ENCODE measurements around the gene GON4L.
"Not testable (repeated sequence)": the region's sequence is repeated elsewhere in the genome, so short reads cannot be mapped to it uniquely, and the experiment has no call there.

The GON4L gene

DNA sequence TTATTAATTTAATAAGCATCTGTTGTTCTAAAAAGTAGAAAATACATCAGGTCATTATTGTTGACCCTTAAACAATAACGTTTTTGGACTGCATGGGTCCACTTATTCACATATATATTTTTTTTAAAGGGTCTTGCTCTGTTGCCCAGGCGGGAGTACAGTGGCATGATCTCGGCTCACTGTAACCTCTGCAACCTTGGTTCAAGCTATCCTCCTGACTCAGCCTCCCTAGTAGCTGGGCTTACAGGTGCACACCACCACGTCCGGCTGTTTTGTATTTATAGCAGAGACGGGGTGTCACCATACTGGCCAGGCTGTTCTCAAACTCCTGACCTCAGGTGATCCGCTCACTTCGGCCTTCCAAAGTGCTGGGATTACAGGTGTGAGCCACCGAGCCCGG, 115.1 kb downstream of the GON4L start:
- DNase-seq: no peak

DNA sequence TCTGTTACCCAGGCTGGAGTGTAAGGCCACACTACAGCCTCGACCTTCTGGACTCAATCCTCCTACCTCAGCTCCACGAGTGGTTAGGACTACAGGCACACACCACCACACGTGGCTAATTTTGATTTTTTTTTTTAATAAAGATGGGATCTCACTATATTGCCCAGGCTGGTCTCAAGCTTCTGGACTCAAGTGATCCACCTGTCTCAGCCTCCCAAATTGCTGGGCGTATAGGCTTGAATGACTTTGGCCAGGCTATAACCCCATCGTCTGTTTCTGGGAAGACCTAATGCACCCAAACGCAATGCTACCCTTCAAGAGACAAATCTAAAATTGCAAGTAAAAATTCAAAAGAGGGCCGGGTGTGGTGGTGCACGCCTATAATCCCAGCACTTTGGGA, 116.0 kb downstream of the GON4L start:
- no peak for DNase-seq

DNA sequence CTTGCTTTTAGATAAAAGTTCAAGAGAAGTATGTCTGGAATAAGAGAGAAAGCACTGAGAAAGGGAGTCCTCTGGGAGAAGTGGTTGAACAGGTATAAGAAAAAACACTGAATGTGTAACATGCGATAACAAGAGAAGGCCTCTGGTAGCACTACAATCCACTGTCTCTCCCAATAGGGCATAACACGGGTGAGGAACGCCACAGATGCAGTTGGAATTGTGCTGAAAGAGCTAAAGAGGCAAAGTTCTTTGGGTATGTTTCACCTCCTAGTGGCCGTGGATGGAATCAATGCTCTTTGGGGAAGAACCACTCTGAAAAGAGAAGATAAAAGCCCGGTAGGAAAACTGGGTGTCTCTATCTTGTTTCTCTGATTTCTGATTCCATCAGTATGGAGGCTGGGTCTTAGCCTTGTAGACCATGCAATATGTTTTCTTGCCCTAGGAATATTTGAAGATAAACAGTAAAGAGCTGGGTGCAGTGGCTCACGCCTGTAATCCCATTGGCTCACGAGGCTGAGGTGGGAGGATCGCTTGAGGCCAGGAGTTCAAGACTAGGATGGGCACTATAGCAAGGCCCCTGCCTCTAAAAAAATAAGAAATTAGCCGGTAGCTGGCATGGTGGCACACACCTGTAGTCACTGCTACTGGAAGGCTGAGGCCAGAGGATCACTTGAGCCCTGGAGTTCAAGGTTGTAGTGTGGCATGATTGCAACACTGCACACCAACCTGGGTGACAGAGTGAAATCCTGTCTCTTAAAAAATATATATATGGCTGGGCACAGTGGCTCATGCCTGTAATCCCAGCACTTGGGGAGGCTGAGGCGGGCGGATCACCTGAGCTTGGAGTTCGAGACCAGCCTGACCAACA, 127.7 kb downstream of the GON4L start:
- DNase-seq: peak; percentile 64 to 69 (median 64)

DNA sequence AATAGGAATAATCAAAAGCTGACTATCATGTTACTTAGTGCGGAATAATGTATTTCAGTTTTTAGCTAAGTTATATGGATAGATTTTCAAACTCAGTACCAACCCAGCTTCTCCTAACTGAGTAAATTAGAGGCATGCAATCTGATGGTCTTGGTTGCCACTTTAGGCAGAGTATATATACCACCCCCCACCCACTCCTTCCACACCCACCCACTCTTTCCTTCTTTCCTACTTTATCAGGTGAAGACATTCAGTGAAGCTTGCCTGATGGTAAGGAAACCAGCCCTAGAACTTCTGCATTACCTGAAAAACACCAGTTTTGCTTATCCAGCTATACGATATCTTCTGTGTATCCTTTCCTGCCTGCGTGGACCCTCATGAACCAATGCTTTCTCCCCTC, 131.9 kb downstream of the GON4L start:
- DNase-seq: no peak

DNA sequence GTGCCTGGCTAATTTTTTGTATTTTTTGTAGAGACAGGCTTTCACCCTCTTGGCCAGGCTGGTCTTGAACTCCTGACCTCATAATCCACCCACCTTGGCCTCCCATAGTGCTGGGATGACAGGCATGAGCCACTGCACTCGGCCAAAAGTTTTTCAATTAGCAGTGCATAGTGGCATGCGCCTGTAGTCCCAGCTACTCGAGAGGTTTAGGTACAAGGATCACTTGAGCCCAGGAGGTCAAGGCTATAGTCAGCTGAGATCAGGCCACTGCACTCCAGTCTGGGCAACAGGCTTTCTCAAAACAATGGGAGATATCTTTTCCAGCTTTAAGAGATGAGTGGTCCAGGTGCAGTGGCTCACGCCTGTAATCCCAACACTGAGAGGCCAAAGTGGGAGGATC, 137.3 kb downstream of the GON4L start:
- DNase-seq: no peak

DNA sequence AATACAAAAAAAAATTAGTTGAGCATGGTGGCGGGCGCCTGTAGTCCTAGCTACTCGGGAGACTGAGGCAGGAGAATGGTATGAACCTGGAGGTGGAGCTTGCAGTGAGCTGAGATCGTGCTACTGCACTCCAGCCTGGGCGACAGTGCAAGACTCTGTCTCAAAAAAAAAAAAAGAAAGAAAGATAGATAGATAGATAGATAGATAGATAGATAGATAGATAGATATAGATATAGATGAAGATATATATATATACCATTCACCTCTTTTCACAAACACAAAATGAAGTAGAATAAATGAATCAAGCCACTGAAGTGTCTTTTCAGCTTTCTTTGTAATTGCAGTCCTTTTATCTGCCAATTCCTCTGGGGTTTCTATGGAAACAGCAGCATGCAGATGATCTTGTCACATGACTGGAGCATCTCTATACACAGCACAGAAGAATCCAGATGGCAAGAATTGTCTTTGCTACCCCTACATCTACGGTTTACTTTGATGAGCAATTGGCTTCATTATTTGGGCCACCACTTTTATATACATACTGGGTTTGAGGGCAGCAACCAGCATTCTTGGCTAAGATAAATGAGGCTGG, 138.4 kb downstream of the GON4L start:
- DNase-seq: not testable (repeated sequence)

DNA sequence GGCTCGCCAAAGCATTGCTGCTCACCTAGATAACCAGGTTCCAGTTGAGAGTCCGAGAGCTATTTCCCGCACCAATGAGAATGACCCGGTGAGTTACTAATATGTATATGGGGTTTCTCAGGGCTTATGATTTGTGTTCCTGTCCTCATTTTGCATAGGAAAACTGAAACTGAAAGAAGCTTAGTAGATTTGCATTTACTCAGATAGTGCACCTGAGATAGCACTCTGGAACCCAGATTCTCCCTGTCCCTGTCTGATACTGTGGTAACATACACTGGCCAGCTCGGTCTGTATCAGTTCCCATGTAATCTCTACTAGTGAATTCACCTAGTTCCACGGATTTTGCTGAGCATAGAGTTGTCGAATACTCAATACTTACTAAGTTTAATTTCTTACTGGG, 140.0 kb downstream of the GON4L start:
- no peak for DNase-seq

DNA sequence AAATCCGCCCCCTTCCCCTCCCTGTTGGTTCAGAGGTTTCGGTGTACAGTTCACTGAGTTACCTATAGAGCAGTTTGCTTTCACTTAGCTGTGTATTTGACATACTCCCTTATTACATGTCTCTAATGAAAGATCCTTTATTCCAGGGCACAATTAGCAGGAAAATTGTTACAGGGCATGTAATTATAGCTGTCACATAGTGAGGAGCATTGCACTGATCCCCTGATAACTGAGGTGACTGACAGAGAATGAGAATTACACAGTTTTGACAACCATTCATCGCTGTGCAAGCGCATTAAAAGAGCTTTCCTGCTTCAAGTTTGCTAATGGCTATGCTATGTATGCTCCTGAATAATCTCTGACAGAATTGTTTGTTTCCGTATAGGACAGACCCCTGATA, 141.2 kb downstream of the GON4L start:
- DNase-seq: no peak

DNA sequence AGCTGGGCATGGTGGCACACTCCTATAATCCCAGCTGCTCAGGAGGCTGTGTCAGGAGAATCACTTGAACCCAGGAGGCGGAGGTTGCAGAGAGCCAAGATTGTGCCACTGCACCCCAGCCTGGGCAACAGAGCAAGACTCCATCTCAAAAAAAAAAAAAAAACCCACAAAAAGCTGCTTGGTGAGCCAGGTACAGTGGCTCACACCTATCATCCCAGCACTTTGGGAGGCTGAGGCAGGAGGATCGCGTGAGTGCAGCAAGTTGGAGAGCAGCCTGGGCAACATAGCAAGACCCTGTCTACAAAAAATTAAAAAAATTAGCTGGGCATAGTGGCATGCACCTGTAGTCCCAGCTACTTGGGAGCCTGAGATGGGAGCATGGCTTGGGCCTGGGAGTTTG, 142.0 kb downstream of the GON4L start:
- DNase-seq: not testable (repeated sequence)

DNA sequence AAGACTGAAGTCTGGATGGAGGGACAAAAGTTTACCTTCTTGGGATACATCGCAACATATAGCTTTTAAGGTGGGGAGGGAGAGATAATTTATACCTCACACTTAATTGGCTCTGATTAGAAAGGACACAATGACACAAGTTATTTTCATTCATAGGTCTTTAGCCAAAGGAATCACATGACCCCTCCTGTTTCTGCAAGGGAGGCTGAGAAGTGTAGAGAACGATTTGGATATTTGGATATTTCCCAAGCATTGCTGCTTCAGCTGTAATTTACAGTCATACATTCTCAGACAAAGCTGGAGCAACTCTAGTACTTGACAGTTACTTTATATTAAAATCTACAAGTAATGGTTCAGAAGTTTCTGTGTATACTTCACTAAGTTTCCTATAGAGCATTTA, 143.9 kb downstream of the GON4L start:
- DNase-seq: no peak

DNA sequence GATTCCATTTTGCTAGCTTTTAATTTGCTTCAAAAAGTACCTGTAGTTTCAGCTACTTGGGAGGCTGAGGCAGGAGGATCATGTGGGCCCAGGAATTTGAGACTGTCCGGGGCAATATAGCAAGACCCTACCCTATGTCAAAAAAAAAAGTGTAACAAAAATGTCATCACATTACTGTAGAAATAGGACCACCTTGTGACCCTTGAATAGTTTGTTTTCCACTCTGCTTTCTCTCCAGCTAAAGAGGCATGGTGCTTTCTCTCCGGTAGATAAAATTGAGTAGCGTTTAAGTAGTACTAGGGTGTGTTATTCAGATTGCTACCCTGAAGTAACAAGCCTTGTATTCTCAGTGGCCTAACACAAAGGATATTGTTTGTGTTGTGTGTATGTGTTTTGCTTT, 144.4 kb downstream of the GON4L start:
- peak; percentile 4 to 29 (median 20) for DNase-seq

DNA sequence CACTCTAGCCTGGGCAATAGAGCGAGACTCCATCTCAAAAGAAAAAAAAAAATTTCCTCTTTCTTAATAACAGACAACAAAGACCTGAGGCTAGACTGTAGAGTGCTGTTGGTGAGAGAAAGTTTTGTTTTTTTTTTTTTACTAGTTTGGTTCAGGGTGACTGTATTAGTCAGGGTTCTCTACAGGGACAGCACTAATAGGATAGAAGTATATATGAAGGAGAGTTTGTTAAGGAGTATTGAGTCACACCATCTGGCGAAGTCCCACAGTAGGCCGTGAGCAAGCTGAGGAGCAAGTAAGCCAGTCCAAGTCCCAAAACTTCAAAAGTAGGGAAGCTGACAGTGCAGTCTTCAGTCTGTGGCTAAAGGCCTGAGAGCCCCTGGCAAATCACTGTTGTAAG, 145.6 kb downstream of the GON4L start:
- not testable (repeated sequence) for DNase-seq

DNA sequence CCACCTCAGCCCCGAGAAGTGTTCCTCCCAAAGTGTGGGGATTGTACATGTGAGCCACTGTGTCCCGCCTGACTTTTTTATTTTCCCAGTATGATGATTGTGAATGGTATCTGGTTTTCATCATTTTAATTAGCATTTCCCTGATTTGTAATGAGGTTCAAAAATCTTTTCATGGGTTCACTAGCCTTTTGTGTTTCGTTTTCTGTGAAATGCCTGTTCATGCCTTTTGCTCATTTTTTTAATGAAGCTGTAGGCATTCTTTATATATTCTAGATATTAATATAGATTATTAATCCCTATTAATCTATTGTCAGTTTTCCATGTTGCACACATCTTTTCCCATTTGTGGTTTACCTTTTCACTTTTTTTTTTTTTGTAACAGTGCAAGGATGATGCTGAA, 147.6 kb downstream of the GON4L start:
- no peak for DNase-seq

DNA sequence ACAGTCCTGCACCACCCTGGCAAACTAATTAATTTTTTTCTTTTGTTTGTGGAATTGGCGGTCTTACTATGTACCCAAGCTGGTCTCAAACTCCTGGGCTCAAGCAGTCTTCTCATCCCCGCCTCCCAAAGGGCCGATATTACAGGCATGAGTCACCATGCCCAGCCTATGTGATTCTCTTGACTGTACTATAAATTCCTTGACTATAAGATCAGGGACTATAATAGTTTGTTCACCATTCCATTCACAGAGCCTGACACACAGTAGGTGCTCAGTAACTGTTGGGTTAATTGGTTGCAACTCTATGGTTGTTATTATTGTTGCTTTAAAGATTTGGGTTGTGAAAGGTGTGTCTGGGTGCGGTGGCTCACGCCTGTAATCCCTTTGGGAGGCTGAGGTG, 150.9 kb downstream of the GON4L start:
- no peak for DNase-seq

DNA sequence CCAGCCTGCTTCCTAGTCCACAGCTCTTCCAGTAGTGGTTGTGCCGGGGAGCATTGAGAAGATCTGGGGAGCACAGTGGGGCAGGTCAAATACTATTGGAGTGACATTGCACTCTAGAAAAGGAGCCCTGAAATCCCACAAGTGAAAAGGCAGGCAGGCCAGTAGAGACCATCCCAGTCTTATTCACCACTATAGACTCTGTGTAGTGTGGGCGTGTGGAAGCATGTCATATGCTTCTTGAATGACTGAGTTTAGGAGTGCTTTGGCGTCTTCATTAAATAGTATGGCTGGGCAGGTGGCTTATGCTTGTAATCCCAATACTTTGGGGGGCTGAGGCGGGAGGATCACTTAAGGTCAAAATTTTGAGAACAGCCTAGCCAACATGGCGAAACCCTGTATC, 152.6 kb downstream of the GON4L start:
- not testable (repeated sequence) for DNase-seq

DNA sequence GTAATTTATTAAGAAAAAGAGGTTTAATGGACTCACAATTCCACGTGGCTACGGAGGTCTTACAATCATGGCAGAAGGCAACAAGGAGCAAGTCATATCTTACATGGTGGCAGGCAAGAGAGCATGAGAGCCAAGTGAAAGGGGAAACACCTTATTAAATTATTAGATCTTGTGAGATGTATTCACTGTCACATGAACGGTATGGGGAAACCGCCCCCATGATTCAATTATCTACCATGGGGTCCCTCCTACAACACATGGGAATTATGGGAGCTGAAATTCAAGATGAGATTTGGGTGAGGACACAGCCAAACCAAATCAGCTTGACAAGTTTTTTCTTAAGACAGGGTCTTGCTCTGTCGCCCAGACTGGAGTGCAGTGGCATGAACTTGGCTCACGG, 153.8 kb downstream of the GON4L start:
- peak; percentile 30 to 43 (median 43) for DNase-seq

DNA sequence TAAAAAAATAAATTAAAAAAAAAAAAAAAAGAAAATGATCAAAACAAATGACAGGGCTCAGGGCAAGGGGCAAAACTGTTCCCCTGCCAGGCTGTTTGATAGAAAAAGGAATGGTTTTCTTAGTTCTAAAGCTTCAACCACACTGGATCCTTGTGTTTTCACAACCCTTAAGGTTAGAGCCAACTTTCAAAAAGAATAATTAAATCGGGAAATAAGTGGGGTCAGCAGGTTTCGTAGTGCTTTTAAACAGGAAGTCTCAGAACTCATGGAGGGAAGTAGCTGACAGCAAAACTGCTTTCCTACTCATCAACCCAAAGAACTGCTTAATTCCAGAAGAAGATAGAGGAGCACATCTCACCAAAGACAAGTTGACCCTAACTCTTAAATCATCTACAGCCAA, 155.3 kb downstream of the GON4L start:
- peak; percentile 25 to 34 (median 33) for DNase-seq
